Measurements from ENCODE around the gene ADCY10. TPM values are rescaled to one million over a fixed set of nuclear protein-coding genes. Genes with fewer than 3 reads are reported as not detected.
"Not testable (repeated sequence)": the region's sequence is repeated elsewhere in the genome, so short reads cannot be mapped to it uniquely, and the experiment has no call there.

Gene ADCY10
- total RNA-seq, 4 donors from 2014 or later = 1.2 to 4.9 (median 2.4) TPM; not detected in 1

DNA sequence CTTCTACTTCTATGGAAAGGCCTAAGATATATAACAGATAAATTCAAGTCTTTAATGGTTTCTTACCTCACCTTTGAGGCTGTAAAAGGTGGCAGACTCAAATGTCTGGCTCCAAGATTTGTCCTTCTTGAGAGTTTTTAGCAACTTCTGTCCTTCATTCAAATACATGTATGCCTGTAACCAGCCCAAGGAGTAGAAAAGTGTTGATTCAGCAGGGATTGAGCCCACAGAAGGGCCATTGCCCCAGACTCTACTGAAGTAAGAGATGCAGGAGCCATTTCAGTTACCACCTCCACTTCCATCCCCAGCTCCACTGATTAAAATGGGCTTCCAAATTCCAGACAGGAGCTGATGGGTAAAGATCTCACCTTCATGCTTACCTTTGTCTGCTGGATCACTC lies 80.0 kb downstream of the ADCY10 start:
- no peaks in the 10 kb centered on the region for H3K27me3 ChIP-seq
- DNase-seq = no peak
- H3K36me3 ChIP-seq = no peaks in the 10 kb centered on the region
- H3K9me3 ChIP-seq = no peaks in the 10 kb centered on the region
- H3K4me1 ChIP-seq = no peaks in the 10 kb centered on the region
- no peak overlapping the region for H3K27ac ChIP-seq
- no peak overlapping the region for H3K4me3 ChIP-seq
- no peak for TF ChIP-seq POLR2A (IDR thresholded peaks at IDR 0.05)
- TF ChIP-seq, protein P1, sequence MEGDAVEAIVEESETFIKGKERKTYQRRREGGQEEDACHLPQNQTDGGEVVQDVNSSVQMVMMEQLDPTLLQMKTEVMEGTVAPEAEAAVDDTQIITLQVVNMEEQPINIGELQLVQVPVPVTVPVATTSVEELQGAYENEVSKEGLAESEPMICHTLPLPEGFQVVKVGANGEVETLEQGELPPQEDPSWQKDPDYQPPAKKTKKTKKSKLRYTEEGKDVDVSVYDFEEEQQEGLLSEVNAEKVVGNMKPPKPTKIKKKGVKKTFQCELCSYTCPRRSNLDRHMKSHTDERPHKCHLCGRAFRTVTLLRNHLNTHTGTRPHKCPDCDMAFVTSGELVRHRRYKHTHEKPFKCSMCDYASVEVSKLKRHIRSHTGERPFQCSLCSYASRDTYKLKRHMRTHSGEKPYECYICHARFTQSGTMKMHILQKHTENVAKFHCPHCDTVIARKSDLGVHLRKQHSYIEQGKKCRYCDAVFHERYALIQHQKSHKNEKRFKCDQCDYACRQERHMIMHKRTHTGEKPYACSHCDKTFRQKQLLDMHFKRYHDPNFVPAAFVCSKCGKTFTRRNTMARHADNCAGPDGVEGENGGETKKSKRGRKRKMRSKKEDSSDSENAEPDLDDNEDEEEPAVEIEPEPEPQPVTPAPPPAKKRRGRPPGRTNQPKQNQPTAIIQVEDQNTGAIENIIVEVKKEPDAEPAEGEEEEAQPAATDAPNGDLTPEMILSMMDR (IDR thresholded peaks at IDR 0.05) = no peak

DNA sequence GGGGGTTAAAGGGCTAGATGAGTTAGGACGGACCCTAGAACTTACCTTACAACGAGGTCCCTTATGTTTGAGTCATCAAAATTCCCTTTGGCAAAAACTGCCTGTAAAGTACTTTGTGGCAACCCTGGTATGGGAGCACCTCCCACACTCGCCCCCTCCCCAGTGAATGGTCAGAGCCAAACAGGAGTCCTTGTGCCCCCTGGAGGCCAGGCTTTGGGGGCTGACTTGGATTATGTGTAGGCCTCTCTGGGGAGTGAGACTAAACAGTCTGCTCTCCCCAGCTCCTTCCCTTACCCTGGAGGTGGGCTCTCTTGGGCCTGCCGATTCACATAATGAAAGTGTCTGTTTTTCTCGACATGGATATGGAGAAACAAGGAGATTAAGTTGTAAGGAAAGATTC lies 81.2 kb downstream of the ADCY10 start:
- Histone ChIP-seq H3K4me3 (no peak overlapping the region), H3K27ac (no peak overlapping the region), H3K4me1 (no peaks in the 10 kb centered on the region), H3K36me3 (no peaks in the 10 kb centered on the region), H3K27me3 (no peaks in the 10 kb centered on the region), H3K9me3 (no peaks in the 10 kb centered on the region)
- no peak for DNase-seq
- TF ChIP-seq, protein P1 (IDR thresholded peaks at IDR 0.05) = no peak
- TF ChIP-seq POLR2A (IDR thresholded peaks at IDR 0.05) = no peak

DNA sequence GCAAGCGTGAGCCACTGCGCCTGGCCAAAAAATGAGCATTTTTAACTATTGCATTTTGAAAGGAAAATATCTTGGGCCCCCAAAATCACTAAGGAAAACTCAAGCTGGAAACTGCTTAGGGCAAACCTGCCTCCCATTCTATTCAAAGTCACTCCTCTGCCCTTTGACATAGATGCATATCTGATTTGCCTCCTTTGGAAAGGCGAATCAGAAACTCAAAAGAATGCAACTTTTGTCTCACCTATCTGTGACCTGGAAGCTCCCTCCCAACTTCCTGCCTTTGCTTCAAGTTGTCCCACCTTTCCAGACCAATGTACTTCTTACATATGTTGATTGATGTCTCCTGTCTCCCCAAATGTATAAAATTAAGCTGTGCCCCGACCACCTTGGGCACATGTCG lies 83.3 kb downstream of the ADCY10 start:
- not testable (repeated sequence) for DNase-seq, H3K27me3 ChIP-seq, H3K27ac ChIP-seq, H3K4me3 ChIP-seq, H3K9me3 ChIP-seq, H3K4me1 ChIP-seq, H3K36me3 ChIP-seq

DNA sequence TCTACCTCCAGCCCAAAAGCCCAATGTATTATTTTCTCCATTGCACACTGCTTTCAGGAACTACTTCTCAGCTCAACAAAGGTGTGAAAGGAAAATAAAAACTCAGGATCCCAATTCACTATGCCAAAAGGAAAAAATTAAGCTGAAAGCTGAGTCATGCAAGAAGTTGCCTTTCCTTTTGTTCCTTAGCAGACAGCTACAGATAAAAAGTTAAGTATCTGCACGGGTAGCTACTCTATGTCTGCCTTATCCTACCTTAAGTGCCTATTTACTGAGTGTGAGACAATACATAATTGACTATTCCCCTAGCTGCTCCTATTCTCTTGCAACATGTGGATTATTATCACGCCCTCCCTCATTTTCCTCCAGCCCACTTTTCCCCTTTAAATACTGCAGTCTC lies 84.1 kb downstream of the ADCY10 start:
- no peak for DNase-seq
- Histone ChIP-seq H3K4me1 (no peaks in the 10 kb centered on the region), H3K27me3 (no peaks in the 10 kb centered on the region), H3K4me3 (no peak overlapping the region), H3K27ac (no peak overlapping the region), H3K36me3 (no peaks in the 10 kb centered on the region), H3K9me3 (no peaks in the 10 kb centered on the region)
- TF ChIP-seq POLR2A (IDR thresholded peaks at IDR 0.05) = no peak
- TF ChIP-seq, protein P1 (IDR thresholded peaks at IDR 0.05) = no peak

DNA sequence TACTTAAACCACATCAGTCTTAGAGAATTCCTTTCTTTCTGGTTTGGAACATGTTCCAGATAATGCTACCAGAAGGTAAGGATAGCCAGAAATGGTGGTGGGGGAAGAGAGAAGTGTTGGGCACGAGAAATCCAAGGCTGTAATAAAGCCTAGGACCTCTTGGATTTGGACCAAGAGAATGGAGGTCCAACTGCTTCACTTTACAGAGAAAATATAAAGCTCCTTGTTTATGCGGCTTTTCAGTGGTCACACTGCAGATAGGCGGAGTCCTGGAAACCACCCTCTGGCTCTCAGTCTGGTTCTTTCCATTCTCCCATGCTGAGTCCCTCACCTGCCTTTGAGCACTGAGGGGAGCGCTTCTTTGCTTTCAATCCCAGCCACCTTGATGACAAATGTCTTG lies 87.8 kb downstream of the ADCY10 start:
- TF ChIP-seq POLR2A (IDR thresholded peaks at IDR 0.05) = no peak
- TF ChIP-seq, protein P1 (IDR thresholded peaks at IDR 0.05) = no peak
- Histone ChIP-seq H3K4me3 (no peak overlapping the region), H3K27me3 (no peaks in the 10 kb centered on the region), H3K4me1 (no peaks in the 10 kb centered on the region), H3K9me3 (no peaks in the 10 kb centered on the region), H3K27ac (no peak overlapping the region), H3K36me3 (no peaks in the 10 kb centered on the region)
- DNase-seq = no peak

DNA sequence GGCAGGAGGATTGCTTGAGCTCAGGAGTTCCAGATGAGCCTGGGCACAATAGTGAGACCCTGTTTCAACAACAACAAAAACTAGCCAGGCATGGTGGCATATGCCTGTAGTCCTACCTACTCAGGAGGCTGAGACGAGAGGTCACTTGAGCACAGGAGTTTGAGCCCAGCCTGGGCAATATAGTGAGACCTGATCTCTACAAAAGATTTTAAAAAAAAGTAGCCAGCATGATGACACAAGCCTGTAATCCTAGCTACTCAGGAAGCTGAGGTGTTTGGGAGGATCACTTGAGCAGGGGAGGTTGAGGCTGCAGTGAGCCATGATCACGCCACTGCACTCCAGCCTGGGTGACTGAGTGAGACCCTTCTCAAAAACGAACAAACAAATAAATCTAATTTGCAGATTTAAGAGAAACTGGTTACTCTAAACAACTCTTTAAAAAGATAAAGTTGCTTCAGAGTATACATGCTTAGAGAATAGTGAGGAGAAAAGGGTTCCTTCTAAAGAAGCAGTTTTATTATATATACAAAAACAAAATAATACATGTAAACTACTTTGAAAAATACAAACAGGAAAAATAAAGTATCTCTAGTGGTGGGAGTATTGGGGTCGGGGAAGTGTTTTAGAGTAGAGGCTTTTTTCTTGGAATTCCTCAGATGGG lies 88.4 kb downstream of the ADCY10 start:
- Histone ChIP-seq H3K27ac (no peak overlapping the region), H3K36me3 (no peaks in the 10 kb centered on the region), H3K4me3 (no peak overlapping the region), H3K4me1 (no peaks in the 10 kb centered on the region), H3K27me3 (no peaks in the 10 kb centered on the region), H3K9me3 (no peaks in the 10 kb centered on the region)
- TF ChIP-seq, protein P1 (IDR thresholded peaks at IDR 0.05) = no peak
- TF ChIP-seq POLR2A (IDR thresholded peaks at IDR 0.05) = no peak
- DNase-seq = no peak

Measured in Peyer's patch (tissue), 4 donors.